ENCODE measurements around the gene TAC1. TPM values are rescaled to one million over a fixed set of nuclear protein-coding genes. Genes with fewer than 3 reads are reported as not detected.

TAC1 gene
- total RNA-seq (not detected), total RNA-seq (0 to 3.8 (median 0) reads per million in 172 experiments)
- not detected for polyA plus RNA-seq (2013, experiment 1 of 2)
- 0.12 TPM for polyA plus RNA-seq (2013, experiment 2 of 2)

GRCh38 chr7:97731736-97732564 is at the start of gene TAC1:
TAC1 (plus strand) TSS chr7:97732086; CDS start chr7:97732613, 527 bp downstream.
- no peak within 1 kb of the TSS for H3K27ac ChIP-seq (ENCODE audit: low read depth in 1 of 2, low read length in 2 of 2)
- ATAC-seq (ENCODE audit: poor library complexity) (no peak), DNase-seq (no peak)
- peaks cover 32 to 70% of the 10 kb centered on the region in 2 experiments for H3K27me3 ChIP-seq (ENCODE audit: control insufficient read depth in 1 of 2, insufficient read depth in 2 of 2, low read length in 2 of 2)
- Mint-ChIP-seq H3K4me3 (no peak within 1 kb of the TSS), H3K9me3 (no peaks in the 10 kb centered on the region), H3K27ac (no peak within 1 kb of the TSS), H3K4me1 (ENCODE audit: low read depth) (peaks cover 23% of the 10 kb centered on the region), H3K27me3 (peaks cover 73% of the 10 kb centered on the region), H3K36me3 (ENCODE audit: low read depth) (no peaks in the 10 kb centered on the region)
- H3K9me3 ChIP-seq (ENCODE audit: control insufficient read depth in 1 of 2, insufficient read depth in 1 of 2, low read length in 2 of 2): peaks cover 0 to 11% of the 10 kb centered on the region in 2 experiments
- H3K4me1 ChIP-seq (ENCODE audit: insufficient read depth, low read length): peaks cover 16% of the 10 kb centered on the region
- no peak within 1 kb of the TSS for H3K4me3 ChIP-seq (ENCODE audit: low read length)
- no peaks in the 10 kb centered on the region for H3K36me3 ChIP-seq (ENCODE audit: insufficient read depth, low read length)
- no peak for TF ChIP-seq CTCF (IDR thresholded peaks at IDR 0.05)
- ChIA-PET POLR2A (no interaction called here), CTCF (no interaction called here)
- intact Hi-C loops (cut with DNase I, micrococcal nuclease): no loop called here

GRCh38 chr7:97685952-97686351 is 45.9 kb upstream of the TAC1 start:
- intact Hi-C loops (cut with DNase I, micrococcal nuclease): no loop called here
- ChIA-PET CTCF (no interaction called here), POLR2A (no interaction called here)
- Histone ChIP-seq H3K27me3 (ENCODE audit: control insufficient read depth in 1 of 2, insufficient read depth in 2 of 2, low read length in 2 of 2) (no peaks in the 10 kb centered on the region), H3K4me3 (ENCODE audit: low read length) (no peak overlapping the region), H3K9me3 (ENCODE audit: control insufficient read depth in 1 of 2, insufficient read depth in 1 of 2, low read length in 2 of 2) (no peaks in the 10 kb centered on the region), H3K36me3 (ENCODE audit: insufficient read depth, low read length) (no peaks in the 10 kb centered on the region), H3K4me1 (ENCODE audit: insufficient read depth, low read length) (no peaks in the 10 kb centered on the region), H3K27ac (ENCODE audit: low read depth in 1 of 2, low read length in 2 of 2) (no peak overlapping the region)
- Mint-ChIP-seq H3K27me3 (peaks cover 9% of the 10 kb centered on the region), H3K4me1 (ENCODE audit: low read depth) (no peaks in the 10 kb centered on the region), H3K27ac (no peak overlapping the region), H3K4me3 (no peak overlapping the region), H3K9me3 (no peaks in the 10 kb centered on the region), H3K36me3 (ENCODE audit: low read depth) (no peaks in the 10 kb centered on the region)
- no peak for ATAC-seq (ENCODE audit: poor library complexity)
- TF ChIP-seq CTCF (IDR thresholded peaks at IDR 0.05): no peak
- DNase-seq: no peak

GRCh38 chr7:97693586-97693985 is 38.3 kb upstream of the TAC1 start:
- Mint-ChIP-seq H3K36me3 (ENCODE audit: low read depth) (no peaks in the 10 kb centered on the region), H3K4me1 (ENCODE audit: low read depth) (no peaks in the 10 kb centered on the region), H3K27ac (no peak overlapping the region), H3K4me3 (no peak overlapping the region), H3K9me3 (no peaks in the 10 kb centered on the region), H3K27me3 (peaks cover 16% of the 10 kb centered on the region)
- no peak for TF ChIP-seq CTCF (IDR thresholded peaks at IDR 0.05)
- CTCF ChIA-PET: no interaction called here
- no peak overlapping the region for H3K27ac ChIP-seq (ENCODE audit: low read depth in 1 of 2, low read length in 2 of 2)
- POLR2A ChIA-PET: no interaction called here
- no peaks in the 10 kb centered on the region for H3K27me3 ChIP-seq (ENCODE audit: control insufficient read depth in 1 of 2, insufficient read depth in 2 of 2, low read length in 2 of 2)
- H3K4me1 ChIP-seq (ENCODE audit: insufficient read depth, low read length): no peaks in the 10 kb centered on the region
- peaks cover 0 to 9% of the 10 kb centered on the region in 2 experiments for H3K9me3 ChIP-seq (ENCODE audit: control insufficient read depth in 1 of 2, insufficient read depth in 1 of 2, low read length in 2 of 2)
- intact Hi-C loops (cut with DNase I, micrococcal nuclease): no loop called here
- no peak for ATAC-seq (ENCODE audit: poor library complexity)
- no peak overlapping the region for H3K4me3 ChIP-seq (ENCODE audit: low read length)
- H3K36me3 ChIP-seq (ENCODE audit: insufficient read depth, low read length): no peaks in the 10 kb centered on the region
- no peak for DNase-seq
